ENCODE data around the gene SBF1. TPM values are rescaled to one million over a fixed set of nuclear protein-coding genes. Genes with fewer than 3 reads are reported as not detected.

The SBF1 gene
- total RNA-seq, 1 donor from 2014 or later = 110 TPM

GRCh38 chr22:50497093-50497492, 22.3 kb upstream of the SBF1 start:
- Mint-ChIP-seq H3K4me1 (ENCODE audit: unreplicated experiment) (no peaks in the 10 kb centered on the region), H3K27me3 (ENCODE audit: unreplicated experiment) (peaks cover 3% of the 10 kb centered on the region), H3K36me3 (ENCODE audit: unreplicated experiment) (peaks cover 1% of the 10 kb centered on the region), H3K4me3 (ENCODE audit: unreplicated experiment) (no peak overlapping the region), H3K9me3 (ENCODE audit: unreplicated experiment) (no peaks in the 10 kb centered on the region), H3K27ac (ENCODE audit: unreplicated experiment) (no peak overlapping the region)
- TF ChIP-seq CTCF (IDR thresholded peaks at IDR 0.05) = no peak
- DNase-seq (ENCODE audit: extremely low spot score, unreplicated experiment) = no peak

GRCh38 chr22:50490531-50491308, 15.9 kb upstream of the SBF1 start:
- no peak for DNase-seq (ENCODE audit: extremely low spot score, unreplicated experiment)
- H3K9me3 Mint-ChIP-seq (ENCODE audit: unreplicated experiment) = no peaks in the 10 kb centered on the region
- H3K27me3 Mint-ChIP-seq (ENCODE audit: unreplicated experiment) = no peaks in the 10 kb centered on the region
- peaks cover 9% of the 10 kb centered on the region for H3K4me1 Mint-ChIP-seq (ENCODE audit: unreplicated experiment)
- H3K4me3 Mint-ChIP-seq (ENCODE audit: unreplicated experiment) = no peak overlapping the region
- H3K36me3 Mint-ChIP-seq (ENCODE audit: unreplicated experiment) = no peaks in the 10 kb centered on the region
- TF ChIP-seq CTCF (IDR thresholded peaks at IDR 0.05) = no peak
- H3K27ac Mint-ChIP-seq (ENCODE audit: unreplicated experiment) = no peak overlapping the region

GRCh38 chr22:50489363-50490243, 14.8 kb upstream of the SBF1 start:
- no peak for TF ChIP-seq CTCF (IDR thresholded peaks at IDR 0.05)
- H3K27ac Mint-ChIP-seq (ENCODE audit: unreplicated experiment) = no peak overlapping the region
- no peak for DNase-seq (ENCODE audit: extremely low spot score, unreplicated experiment)

GRCh38 chr22:50488886-50489285, 14.1 kb upstream of the SBF1 start:
- no peak for DNase-seq (ENCODE audit: extremely low spot score, unreplicated experiment)
- no peak for TF ChIP-seq CTCF (IDR thresholded peaks at IDR 0.05)
- H3K27me3 Mint-ChIP-seq (ENCODE audit: unreplicated experiment) = no peaks in the 10 kb centered on the region

More at GRCh38 chr22:50489363-50490243, 14.8 kb upstream of the SBF1 start:
- H3K4me3 Mint-ChIP-seq (ENCODE audit: unreplicated experiment) = no peak overlapping the region
- H3K9me3 Mint-ChIP-seq (ENCODE audit: unreplicated experiment) = no peaks in the 10 kb centered on the region
- peaks cover 9% of the 10 kb centered on the region for H3K4me1 Mint-ChIP-seq (ENCODE audit: unreplicated experiment)
- no peaks in the 10 kb centered on the region for H3K36me3 Mint-ChIP-seq (ENCODE audit: unreplicated experiment)
- no peaks in the 10 kb centered on the region for H3K27me3 Mint-ChIP-seq (ENCODE audit: unreplicated experiment)

More at GRCh38 chr22:50488886-50489285, 14.1 kb upstream of the SBF1 start:
- Mint-ChIP-seq H3K36me3 (ENCODE audit: unreplicated experiment) (peaks cover 2% of the 10 kb centered on the region), H3K9me3 (ENCODE audit: unreplicated experiment) (no peaks in the 10 kb centered on the region), H3K27ac (ENCODE audit: unreplicated experiment) (no peak overlapping the region), H3K4me1 (ENCODE audit: unreplicated experiment) (peaks cover 9% of the 10 kb centered on the region), H3K4me3 (ENCODE audit: unreplicated experiment) (no peak overlapping the region)
